Measurements from ENCODE around the gene SNTB2.
A peak's percentile ranks its signal among the peaks of the same experiment; 100 is the strongest.
"Not testable (repeated sequence)": the region's sequence is repeated elsewhere in the genome, so short reads cannot be mapped to it uniquely, and the experiment has no call there.

The SNTB2 gene

GRCh38 chr16:69294051-69294450 lies 107.1 kb downstream of the SNTB2 start:
- no peak for DNase-seq

- not testable (repeated sequence) for DNase-seq
Measured at GRCh38 chr16:69296771-69297170, 109.8 kb downstream of the SNTB2 start.

- DNase-seq: no peak
Measured at GRCh38 chr16:69298261-69298660, 111.3 kb downstream of the SNTB2 start.

- no peak for DNase-seq
Measured at GRCh38 chr16:69301187-69301586, 114.2 kb downstream of the SNTB2 start.

- no peak for DNase-seq
Measured at GRCh38 chr16:69301861-69302260, 114.9 kb downstream of the SNTB2 start.

- no peak for DNase-seq
Measured at GRCh38 chr16:69302301-69302700, 115.3 kb downstream of the SNTB2 start.

GRCh38 chr16:69306031-69306430 lies 119.1 kb downstream of the SNTB2 start:
- DNase-seq: no peak

GRCh38 chr16:69307091-69307490 lies 120.1 kb downstream of the SNTB2 start:
- no peak for DNase-seq

- no peak for DNase-seq
Measured at GRCh38 chr16:69307856-69308255, 120.9 kb downstream of the SNTB2 start.

- DNase-seq: no peak
Measured at GRCh38 chr16:69309316-69309715, 122.4 kb downstream of the SNTB2 start.

- DNase-seq: peak; percentile 94
Measured at GRCh38 chr16:69310653-69311532, 123.9 kb downstream of the SNTB2 start, which contains the start of gene VPS4A. Gene VPS4A, plus strand, starts transcription at chr16:69311350. Its CDS starts 162 bp downstream, at chr16:69311512.

GRCh38 chr16:69311533-69312387 lies 124.8 kb downstream of the SNTB2 start:
- DNase-seq: no peak

GRCh38 chr16:69313469-69313868 lies 126.5 kb downstream of the SNTB2 start:
- DNase-seq: no peak

GRCh38 chr16:69314534-69314933 lies 127.6 kb downstream of the SNTB2 start:
- no peak for DNase-seq

GRCh38 chr16:69315486-69316311 lies 128.7 kb downstream of the SNTB2 start:
- no peak for DNase-seq

GRCh38 chr16:69316595-69317034 lies 129.7 kb downstream of the SNTB2 start:
- DNase-seq: no peak

GRCh38 chr16:69318177-69318910 lies 131.4 kb downstream of the SNTB2 start:
- DNase-seq: no peak

- no peak for DNase-seq
Measured at GRCh38 chr16:69318911-69319289, 131.9 kb downstream of the SNTB2 start.

- DNase-seq: no peak
Measured at GRCh38 chr16:69319381-69319780, 132.4 kb downstream of the SNTB2 start.

- DNase-seq: no peak
Measured at GRCh38 chr16:69319826-69320739, 133.1 kb downstream of the SNTB2 start.

- DNase-seq: no peak
Measured at GRCh38 chr16:69320740-69321073, 133.7 kb downstream of the SNTB2 start.

All from NCI-H2107 (cell line).